Measurements from ENCODE around the gene CDH4.

DNA sequence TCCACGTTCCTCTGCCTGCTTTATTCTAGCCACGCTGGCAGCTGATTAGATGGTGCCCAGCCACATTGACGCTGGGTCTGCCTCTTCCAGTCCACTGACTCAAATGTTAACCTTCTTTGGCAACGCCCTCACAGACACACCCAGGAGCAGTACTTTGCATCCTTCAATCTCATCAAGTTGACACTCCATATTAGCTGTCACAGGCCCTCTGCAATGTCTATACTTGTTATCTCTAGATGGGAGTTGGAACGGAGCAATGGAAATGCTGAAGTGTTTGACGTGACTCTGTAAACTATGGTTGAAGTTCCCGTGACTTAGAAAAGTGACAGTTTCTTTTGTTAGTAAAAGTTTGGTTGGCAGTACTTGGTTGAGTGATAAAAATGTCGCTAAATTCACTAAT lies 291.0 kb downstream of the CDH4 start:
- TF ChIP-seq, protein P1, sequence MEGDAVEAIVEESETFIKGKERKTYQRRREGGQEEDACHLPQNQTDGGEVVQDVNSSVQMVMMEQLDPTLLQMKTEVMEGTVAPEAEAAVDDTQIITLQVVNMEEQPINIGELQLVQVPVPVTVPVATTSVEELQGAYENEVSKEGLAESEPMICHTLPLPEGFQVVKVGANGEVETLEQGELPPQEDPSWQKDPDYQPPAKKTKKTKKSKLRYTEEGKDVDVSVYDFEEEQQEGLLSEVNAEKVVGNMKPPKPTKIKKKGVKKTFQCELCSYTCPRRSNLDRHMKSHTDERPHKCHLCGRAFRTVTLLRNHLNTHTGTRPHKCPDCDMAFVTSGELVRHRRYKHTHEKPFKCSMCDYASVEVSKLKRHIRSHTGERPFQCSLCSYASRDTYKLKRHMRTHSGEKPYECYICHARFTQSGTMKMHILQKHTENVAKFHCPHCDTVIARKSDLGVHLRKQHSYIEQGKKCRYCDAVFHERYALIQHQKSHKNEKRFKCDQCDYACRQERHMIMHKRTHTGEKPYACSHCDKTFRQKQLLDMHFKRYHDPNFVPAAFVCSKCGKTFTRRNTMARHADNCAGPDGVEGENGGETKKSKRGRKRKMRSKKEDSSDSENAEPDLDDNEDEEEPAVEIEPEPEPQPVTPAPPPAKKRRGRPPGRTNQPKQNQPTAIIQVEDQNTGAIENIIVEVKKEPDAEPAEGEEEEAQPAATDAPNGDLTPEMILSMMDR (IDR thresholded peaks at IDR 0.05) = no peak
- TF ChIP-seq POLR2A (IDR thresholded peaks at IDR 0.05) = no peak
- TF ChIP-seq POLR2AphosphoS5 (IDR thresholded peaks at IDR 0.05) = no peak

All from upper lobe of left lung (tissue), 4 donors.